Measurements from ENCODE around the gene NOC2L.

- TF ChIP-seq, protein P1, sequence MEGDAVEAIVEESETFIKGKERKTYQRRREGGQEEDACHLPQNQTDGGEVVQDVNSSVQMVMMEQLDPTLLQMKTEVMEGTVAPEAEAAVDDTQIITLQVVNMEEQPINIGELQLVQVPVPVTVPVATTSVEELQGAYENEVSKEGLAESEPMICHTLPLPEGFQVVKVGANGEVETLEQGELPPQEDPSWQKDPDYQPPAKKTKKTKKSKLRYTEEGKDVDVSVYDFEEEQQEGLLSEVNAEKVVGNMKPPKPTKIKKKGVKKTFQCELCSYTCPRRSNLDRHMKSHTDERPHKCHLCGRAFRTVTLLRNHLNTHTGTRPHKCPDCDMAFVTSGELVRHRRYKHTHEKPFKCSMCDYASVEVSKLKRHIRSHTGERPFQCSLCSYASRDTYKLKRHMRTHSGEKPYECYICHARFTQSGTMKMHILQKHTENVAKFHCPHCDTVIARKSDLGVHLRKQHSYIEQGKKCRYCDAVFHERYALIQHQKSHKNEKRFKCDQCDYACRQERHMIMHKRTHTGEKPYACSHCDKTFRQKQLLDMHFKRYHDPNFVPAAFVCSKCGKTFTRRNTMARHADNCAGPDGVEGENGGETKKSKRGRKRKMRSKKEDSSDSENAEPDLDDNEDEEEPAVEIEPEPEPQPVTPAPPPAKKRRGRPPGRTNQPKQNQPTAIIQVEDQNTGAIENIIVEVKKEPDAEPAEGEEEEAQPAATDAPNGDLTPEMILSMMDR (IDR thresholded peaks at IDR 0.05): no peak
- no peak for TF ChIP-seq POLR2AphosphoS5 (IDR thresholded peaks at IDR 0.05)
Observed at GRCh38 chr1:973459-974292, 14.6 kb upstream of the NOC2L start.

Data from esophagus muscularis mucosa (tissue), 3 donors.